22Rv1 (cell line): ENCODE results near the gene DIP2C.

Source experiments
- H3K27ac ChIP-seq: fragments of 450-650 bp; 2 replicates; pipeline ENCODE4 v1.5.1; 2017
- ZFX ChIP-seq: fragments of 450-650 bp; IDR thresholded peaks from 2 replicates; pipeline ENCODE4 v1.6.1; 2017; ENCODE audit warnings: antibody characterized with exemption, borderline replicate concordance
- TF ChIP-seq, protein P1 (sequence below): fragments of 450-650 bp; IDR thresholded peaks from 2 replicates; pipeline ENCODE4 v1.5.1; 2017; ENCODE audit warnings: mild to moderate bottlenecking

The DIP2C gene

GRCh38 chr10:725786-726185 is 36.3 kb upstream of the DIP2C start:
- H3K27ac ChIP-seq, result no peak overlapping the region
- TF ChIP-seq, protein P1, sequence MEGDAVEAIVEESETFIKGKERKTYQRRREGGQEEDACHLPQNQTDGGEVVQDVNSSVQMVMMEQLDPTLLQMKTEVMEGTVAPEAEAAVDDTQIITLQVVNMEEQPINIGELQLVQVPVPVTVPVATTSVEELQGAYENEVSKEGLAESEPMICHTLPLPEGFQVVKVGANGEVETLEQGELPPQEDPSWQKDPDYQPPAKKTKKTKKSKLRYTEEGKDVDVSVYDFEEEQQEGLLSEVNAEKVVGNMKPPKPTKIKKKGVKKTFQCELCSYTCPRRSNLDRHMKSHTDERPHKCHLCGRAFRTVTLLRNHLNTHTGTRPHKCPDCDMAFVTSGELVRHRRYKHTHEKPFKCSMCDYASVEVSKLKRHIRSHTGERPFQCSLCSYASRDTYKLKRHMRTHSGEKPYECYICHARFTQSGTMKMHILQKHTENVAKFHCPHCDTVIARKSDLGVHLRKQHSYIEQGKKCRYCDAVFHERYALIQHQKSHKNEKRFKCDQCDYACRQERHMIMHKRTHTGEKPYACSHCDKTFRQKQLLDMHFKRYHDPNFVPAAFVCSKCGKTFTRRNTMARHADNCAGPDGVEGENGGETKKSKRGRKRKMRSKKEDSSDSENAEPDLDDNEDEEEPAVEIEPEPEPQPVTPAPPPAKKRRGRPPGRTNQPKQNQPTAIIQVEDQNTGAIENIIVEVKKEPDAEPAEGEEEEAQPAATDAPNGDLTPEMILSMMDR, result no peak
- TF ChIP-seq ZFX, result no peak

DNA sequence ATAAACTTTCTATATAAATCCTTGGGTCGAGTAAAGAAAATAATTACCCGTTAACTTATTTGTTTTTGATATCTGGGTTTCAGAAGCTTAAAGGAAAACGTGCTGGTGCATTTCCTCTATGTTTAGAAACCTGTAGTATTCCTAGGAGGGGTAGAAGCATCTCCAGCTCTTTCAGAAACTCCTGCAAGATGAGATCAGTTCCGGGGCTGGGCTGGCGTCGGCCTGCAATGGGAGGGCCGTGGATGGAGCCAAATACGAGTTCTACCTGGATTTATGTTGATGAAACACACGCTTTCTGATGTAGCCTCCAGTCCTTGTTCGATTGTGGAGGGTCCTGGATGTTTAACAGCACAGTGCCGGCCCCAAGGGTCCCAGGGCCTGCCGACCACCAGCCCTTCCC is 35.8 kb upstream of the DIP2C start:
- no peak overlapping the region for H3K27ac ChIP-seq
- TF ChIP-seq, protein P1, result no peak
- TF ChIP-seq ZFX, result no peak

GRCh38 chr10:723973-724372 is 34.5 kb upstream of the DIP2C start:
- TF ChIP-seq, protein P1, result no peak
- TF ChIP-seq ZFX, result no peak
- H3K27ac ChIP-seq, result no peak overlapping the region

- TF ChIP-seq, protein P1, result no peak
- no peak for TF ChIP-seq ZFX
- H3K27ac ChIP-seq, result no peak overlapping the region
Observed at GRCh38 chr10:722281-723060, 33.0 kb upstream of the DIP2C start.

DNA sequence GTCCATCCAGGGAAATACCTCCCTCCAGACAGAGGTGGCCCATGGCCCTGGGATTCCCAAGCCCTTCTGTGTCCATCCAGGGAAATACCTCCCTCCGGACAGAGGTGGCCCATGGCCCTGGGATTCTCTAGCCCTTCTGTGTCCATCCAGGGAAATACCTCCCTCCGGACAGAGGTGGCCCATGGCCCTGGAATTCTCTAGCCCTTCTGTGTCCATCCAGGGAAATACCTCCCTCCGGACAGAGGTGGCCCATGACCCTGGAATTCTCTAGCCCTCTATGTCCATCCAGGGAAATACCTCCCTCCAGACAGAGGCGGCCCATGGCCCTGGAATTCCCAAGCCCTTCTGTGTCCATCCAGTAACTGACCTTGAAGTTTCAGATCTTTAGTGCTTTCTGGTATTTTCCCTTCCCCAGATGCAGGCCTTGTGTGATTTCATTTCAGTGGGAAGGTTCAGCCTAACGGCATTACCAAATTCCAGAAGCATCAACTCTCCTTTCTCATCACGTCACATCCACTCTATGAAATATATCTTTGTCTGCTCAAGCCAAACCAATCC is 28.8 kb upstream of the DIP2C start:
- TF ChIP-seq, protein P1, result no peak
- TF ChIP-seq ZFX, result no peak
- no peak overlapping the region for H3K27ac ChIP-seq

- TF ChIP-seq ZFX, result no peak
- TF ChIP-seq, protein P1, result no peak
- no peak overlapping the region for H3K27ac ChIP-seq
Observed at GRCh38 chr10:717458-717857, 28.0 kb upstream of the DIP2C start.

DNA sequence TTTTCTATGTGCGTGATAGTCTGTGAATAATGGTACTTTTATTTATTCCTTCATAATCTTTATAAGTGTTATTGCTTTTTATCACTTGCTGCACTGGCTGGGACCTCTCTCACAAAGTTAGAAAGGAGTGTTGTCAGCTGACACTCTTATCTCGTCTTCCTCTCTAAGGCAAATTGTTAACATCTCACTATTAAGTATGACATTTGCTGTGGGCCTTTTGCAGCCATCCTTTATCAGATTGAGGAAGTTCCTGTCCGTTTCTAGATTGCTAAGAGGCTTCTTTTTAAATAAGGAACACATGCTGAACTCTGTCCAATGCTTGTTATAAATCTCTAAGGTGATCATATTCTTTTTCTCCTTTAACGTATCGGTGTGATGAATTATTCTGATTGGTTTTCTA is 27.4 kb upstream of the DIP2C start:
- H3K27ac ChIP-seq, result no peak overlapping the region

More for the DNA sequence above, 27.4 kb upstream of the DIP2C start:
- TF ChIP-seq ZFX, result no peak
- TF ChIP-seq, protein P1, result no peak
